ENCODE data around the gene PHLPP1.

The PHLPP1 gene

GRCh38 chr18:62812242-62812641, 96.9 kb downstream of the PHLPP1 start:
- DNase-seq, result no peak

- DNase-seq, result no peak
Measured at GRCh38 chr18:62812876-62813275, 97.5 kb downstream of the PHLPP1 start.

GRCh38 chr18:62814132-62814759, 98.9 kb downstream of the PHLPP1 start:
- DNase-seq, result no peak

- DNase-seq, result no peak
Measured at GRCh38 chr18:62825382-62825781, 110.0 kb downstream of the PHLPP1 start.

GRCh38 chr18:62827397-62827796, 112.1 kb downstream of the PHLPP1 start:
- no peak for DNase-seq

GRCh38 chr18:62828091-62828640, 112.8 kb downstream of the PHLPP1 start:
- DNase-seq, result no peak

GRCh38 chr18:62828852-62829251, 113.5 kb downstream of the PHLPP1 start:
- DNase-seq, result no peak

GRCh38 chr18:62829936-62830335, 114.6 kb downstream of the PHLPP1 start:
- DNase-seq, result no peak

- no peak for DNase-seq
Measured at GRCh38 chr18:62832282-62832681, 116.9 kb downstream of the PHLPP1 start.

GRCh38 chr18:62833494-62833893, 118.2 kb downstream of the PHLPP1 start:
- DNase-seq, result no peak

GRCh38 chr18:62834715-62835114, 119.4 kb downstream of the PHLPP1 start:
- DNase-seq, result no peak

GRCh38 chr18:62837011-62837410, 121.7 kb downstream of the PHLPP1 start:
- DNase-seq, result no peak

- DNase-seq, result no peak
Measured at GRCh38 chr18:62838475-62839098, 123.2 kb downstream of the PHLPP1 start.

- DNase-seq, result no peak
Measured at GRCh38 chr18:62839874-62840713, 124.8 kb downstream of the PHLPP1 start.

- no peak for DNase-seq
Measured at GRCh38 chr18:62841405-62841804, 126.1 kb downstream of the PHLPP1 start.

GRCh38 chr18:62842898-62843297, 127.6 kb downstream of the PHLPP1 start:
- DNase-seq, result no peak

GRCh38 chr18:62844850-62845643, 129.7 kb downstream of the PHLPP1 start:
- DNase-seq, result no peak

GRCh38 chr18:62846313-62846712, 131.0 kb downstream of the PHLPP1 start:
- no peak for DNase-seq

GRCh38 chr18:62847081-62847480, 131.7 kb downstream of the PHLPP1 start:
- DNase-seq, result no peak

- no peak for DNase-seq
Measured at GRCh38 chr18:62848946-62849345, 133.6 kb downstream of the PHLPP1 start.

- no peak for DNase-seq
Measured at GRCh38 chr18:62850619-62851306, 135.4 kb downstream of the PHLPP1 start.

- DNase-seq, result no peak
Measured at GRCh38 chr18:62852851-62853250, 137.5 kb downstream of the PHLPP1 start.
